ENCODE results near the gene BTG2.
"Not testable (repeated sequence)": the region's sequence is repeated elsewhere in the genome, so short reads cannot be mapped to it uniquely, and the experiment has no call there.

The BTG2 gene

GRCh38 chr1:203288400-203288799, 16.9 kb upstream of the BTG2 start:
- no peak overlapping the region for H3K4me3 ChIP-seq

GRCh38 chr1:203289281-203289981, 15.9 kb upstream of the BTG2 start:
- peak overlapping the region in 3 of 7 experiments; percentile 3 to 19 (median 7) for H3K4me3 ChIP-seq
- peak overlapping the region; percentile 54 to 98 (median 91) for H3K27ac ChIP-seq

More at GRCh38 chr1:203288400-203288799, 16.9 kb upstream of the BTG2 start:
- peak overlapping the region in 20 of 21 experiments; percentile 70 to 98 (median 92) for H3K27ac ChIP-seq

- Histone ChIP-seq H3K4me3 (peak overlapping the region in 4 of 7 experiments; percentile 4 to 20 (median 13)), H3K27ac (peak overlapping the region; percentile 54 to 98 (median 91))
Observed at GRCh38 chr1:203289982-203290260, 15.4 kb upstream of the BTG2 start.

GRCh38 chr1:203290261-203291089, 14.8 kb upstream of the BTG2 start:
- H3K27ac ChIP-seq, result peak overlapping the region; percentile 72 to 98 (median 91)
- peak overlapping the region in 4 of 7 experiments; percentile 4 to 20 (median 13) for H3K4me3 ChIP-seq

GRCh38 chr1:203291201-203292096, 13.9 kb upstream of the BTG2 start:
- H3K27ac ChIP-seq, result peak overlapping the region in 20 of 21 experiments; percentile 4 to 98 (median 92)
- no peak overlapping the region for H3K4me3 ChIP-seq

- no peak overlapping the region for H3K27ac ChIP-seq
- H3K4me3 ChIP-seq, result no peak overlapping the region
Observed at GRCh38 chr1:203295796-203296195, 9.5 kb upstream of the BTG2 start.

- no peak overlapping the region for H3K27ac ChIP-seq
- H3K4me3 ChIP-seq, result no peak overlapping the region
Observed at GRCh38 chr1:203296460-203297073, 8.8 kb upstream of the BTG2 start.

- peak overlapping the region in 2 of 21 experiments; percentile 35 to 50 for H3K27ac ChIP-seq
Observed at GRCh38 chr1:203299169-203299568, 6.2 kb upstream of the BTG2 start.

GRCh38 chr1:203299719-203300429, 5.4 kb upstream of the BTG2 start:
- H3K27ac ChIP-seq, result peak overlapping the region in 8 of 21 experiments; percentile 36 to 84 (median 62)
- H3K4me3 ChIP-seq, result not testable (repeated sequence)

More at GRCh38 chr1:203299169-203299568, 6.2 kb upstream of the BTG2 start:
- H3K4me3 ChIP-seq, result no peak overlapping the region

- no peak overlapping the region for H3K4me3 ChIP-seq
- H3K27ac ChIP-seq, result peak overlapping the region in 18 of 21 experiments; percentile 6 to 84 (median 57)
Observed at GRCh38 chr1:203300441-203301330, 4.6 kb upstream of the BTG2 start.

- Histone ChIP-seq H3K4me3 (no peak overlapping the region), H3K27ac (peak overlapping the region in 17 of 21 experiments; percentile 13 to 84 (median 59))
Observed at GRCh38 chr1:203301331-203301668, 4.0 kb upstream of the BTG2 start.

- Histone ChIP-seq H3K4me3 (no peak overlapping the region), H3K27ac (peak overlapping the region in 9 of 21 experiments; percentile 10 to 99 (median 89))
Observed at GRCh38 chr1:203302456-203302855, 2.9 kb upstream of the BTG2 start.

- peak overlapping the region in 10 of 21 experiments; percentile 2 to 99 (median 91) for H3K27ac ChIP-seq
Observed at GRCh38 chr1:203302894-203303293, 2.4 kb upstream of the BTG2 start.

GRCh38 chr1:203304391-203304918, 864 bp upstream of the BTG2 start:
- Histone ChIP-seq H3K4me3 (peak overlapping the region; percentile 61 to 99 (median 76)), H3K27ac (peak overlapping the region; percentile 27 to 100 (median 98))

More at GRCh38 chr1:203302894-203303293, 2.4 kb upstream of the BTG2 start:
- H3K4me3 ChIP-seq, result no peak overlapping the region

GRCh38 chr1:203305809-203306088, 430 bp downstream of the BTG2 start:
- H3K4me3 ChIP-seq, result peak overlapping the region; percentile 61 to 99 (median 76)
- H3K27ac ChIP-seq, result peak overlapping the region; percentile 79 to 100 (median 98)

- Histone ChIP-seq H3K4me3 (peak overlapping the region; percentile 61 to 99 (median 76)), H3K27ac (peak overlapping the region; percentile 79 to 100 (median 98))
Observed at GRCh38 chr1:203306089-203306964, 1.0 kb downstream of the BTG2 start.
